Pancreas (tissue), 10 donors: ENCODE results near the gene OR1F1. TPM values are rescaled to one million over a fixed set of nuclear protein-coding genes. Genes with fewer than 3 reads are reported as not detected.

Source experiments
- ATAC-seq, 4 donors: fragments of 200-7000 bp; cut with Tn5 transposase; one replicate each; pipeline versions ENCODE4 v1.8.0 to v1.9.1; 2020; ENCODE audit warnings: mild to moderate bottlenecking in 4 of 4, moderate library complexity in 4 of 4
- DNase-seq, 6 donors: peaks; one replicate each; pipeline ENCODE4 v3.0.0-alpha.2; 2020
- FAIRE-seq: peaks from 2 replicates; lab custom pipeline; 2012; peaks lifted over from hg19 to GRCh38; lab: Jason Lieb, UNC
- H3K27ac ChIP-seq, 4 donors: fragments of 200-600 bp; sonication (generic); 1 replicate in 3 of 4; 2 replicates in 1 of 4; pipeline versions ENCODE4 v1.5.0 to v1.8.0; 2020
- H3K27me3 ChIP-seq, 4 donors: fragments of 200-600 bp; one replicate each; pipeline ENCODE4 v1.8.0; 2021
- H3K36me3 ChIP-seq, 3 donors: fragments of 200-600 bp; sonication (generic) in 1 of 3; one replicate each; pipeline versions ENCODE4 v1.5.0 to v1.8.0; 2020 to 2021
- H3K4me1 ChIP-seq, 3 donors: fragments of 200-600 bp; one replicate each; pipeline ENCODE4 v1.8.0; 2021
- H3K4me3 ChIP-seq, 4 donors: fragments of 200-600 bp; sonication (generic) in 2 of 4; one replicate each; pipeline versions ENCODE4 v1.5.0 to v1.8.0; 2020 to 2021
- H3K9me3 ChIP-seq, 4 donors: fragments of 200-600 bp; one replicate each; pipeline ENCODE4 v1.8.0; 2021
- WGBS, 2 donors: extraction: QIAGEN DNeasy Blood & Tissue Kit; methylation state at CpG; one replicate each; pipeline ENCODE4 v1.1.7; 2013; 5-methylcytosine and 5-hydroxymethylcytosine counted together
- intact Hi-C, 3 donors: fragments of 100-400 bp; cut with DNase I; formaldehyde crosslinking; loops; one replicate each; pipeline versions ENCODE4 v1.11.1 to v1.14.2; 2022
- polyA plus RNA-seq, 2 donors: library from polyadenylated mRNA; stranded (reverse); fragments of 200-250 nt; gene quantifications; one replicate each; pipeline ENCODE4 v1.2.3, GENCODE V29; 2013
- total RNA-seq, 6 donors: library from RNA; stranded (reverse); fragmentation: NEBNext Ultra II Directional in 4 of 6; extraction: Animal tissue kit (Norgen Biotek cat#: 25700) in 4 of 6; gene quantifications; one replicate each; pipeline versions ENCODE4 v1.2.1 to v1.2.4, GENCODE V29; 2021 to 2023
- TF ChIP-seq, protein P1 (sequence below), 4 donors: fragments of 200-600 bp; sonication (generic) in 3 of 4; IDR thresholded peaks; one replicate each; pipeline versions ENCODE4 v1.5.0 to v1.8.0; 2021; ENCODE audit warnings: antibody characterized with exemption in 4 of 4
- donor health status: healthy with polysubstance abuse.
- donor health status: DM: no; HTN: no; CAD: no; lungs with moderate emphysema.
- donor health status: DM: no; HTN: no; CAD: no.
- donor health status: control.
- donor health status: control.
- donor health status: Bipolar disorder and iron deficiency.
- donor health status: DM: yes; HTN: yes; CAD: no.
- donor health status: DM: no; HTN: no; CAD: no.
- donor health status: DM: no; HTN: no; CAD: no.
- donor health status: DM: yes; HTN: yes; CAD: no.

The OR1F1 gene
- total and polyA plus RNA-seq, 8 donors, result not detected

DNA sequence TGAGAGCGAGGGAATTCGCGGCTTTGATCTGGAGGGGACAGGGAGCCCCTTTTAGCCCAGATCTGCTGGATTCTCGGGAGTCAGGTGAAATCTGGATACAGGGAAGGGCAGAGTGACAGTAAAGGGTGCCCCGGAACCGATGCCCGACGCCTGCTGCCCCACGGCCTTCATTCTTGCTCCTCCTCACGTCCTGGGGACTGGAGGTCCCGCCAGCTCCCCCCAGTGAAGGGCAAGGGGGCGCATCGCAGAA is 596 bp downstream of the OR1F1 start:
- H3K9me3 ChIP-seq, result no peaks in the 10 kb centered on the region
- intact Hi-C loops, result no loop called here
- DNase-seq (no peak), FAIRE-seq (no peak), ATAC-seq (peak in 1 of 4 donors; percentile 28)
- peaks cover 0 to 5% (median 0%) of the 10 kb centered on the region in 3 donors for H3K4me1 ChIP-seq
- H3K27ac ChIP-seq, result no peak overlapping the region
- H3K36me3 ChIP-seq, result no peaks in the 10 kb centered on the region
- 2 to 5% methylated on average over 9 to 13 of the region's 13 CpGs for WGBS, 2 donors
- TF ChIP-seq, protein P1, sequence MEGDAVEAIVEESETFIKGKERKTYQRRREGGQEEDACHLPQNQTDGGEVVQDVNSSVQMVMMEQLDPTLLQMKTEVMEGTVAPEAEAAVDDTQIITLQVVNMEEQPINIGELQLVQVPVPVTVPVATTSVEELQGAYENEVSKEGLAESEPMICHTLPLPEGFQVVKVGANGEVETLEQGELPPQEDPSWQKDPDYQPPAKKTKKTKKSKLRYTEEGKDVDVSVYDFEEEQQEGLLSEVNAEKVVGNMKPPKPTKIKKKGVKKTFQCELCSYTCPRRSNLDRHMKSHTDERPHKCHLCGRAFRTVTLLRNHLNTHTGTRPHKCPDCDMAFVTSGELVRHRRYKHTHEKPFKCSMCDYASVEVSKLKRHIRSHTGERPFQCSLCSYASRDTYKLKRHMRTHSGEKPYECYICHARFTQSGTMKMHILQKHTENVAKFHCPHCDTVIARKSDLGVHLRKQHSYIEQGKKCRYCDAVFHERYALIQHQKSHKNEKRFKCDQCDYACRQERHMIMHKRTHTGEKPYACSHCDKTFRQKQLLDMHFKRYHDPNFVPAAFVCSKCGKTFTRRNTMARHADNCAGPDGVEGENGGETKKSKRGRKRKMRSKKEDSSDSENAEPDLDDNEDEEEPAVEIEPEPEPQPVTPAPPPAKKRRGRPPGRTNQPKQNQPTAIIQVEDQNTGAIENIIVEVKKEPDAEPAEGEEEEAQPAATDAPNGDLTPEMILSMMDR (IDR thresholded peaks at IDR 0.05), result no peak
- H3K27me3 ChIP-seq, result peaks cover under 1 to 80% (median 22%) of the 10 kb centered on the region in 4 donors
- peak overlapping the region in 2 of 4 donors; percentile 4 to 25 for H3K4me3 ChIP-seq

DNA sequence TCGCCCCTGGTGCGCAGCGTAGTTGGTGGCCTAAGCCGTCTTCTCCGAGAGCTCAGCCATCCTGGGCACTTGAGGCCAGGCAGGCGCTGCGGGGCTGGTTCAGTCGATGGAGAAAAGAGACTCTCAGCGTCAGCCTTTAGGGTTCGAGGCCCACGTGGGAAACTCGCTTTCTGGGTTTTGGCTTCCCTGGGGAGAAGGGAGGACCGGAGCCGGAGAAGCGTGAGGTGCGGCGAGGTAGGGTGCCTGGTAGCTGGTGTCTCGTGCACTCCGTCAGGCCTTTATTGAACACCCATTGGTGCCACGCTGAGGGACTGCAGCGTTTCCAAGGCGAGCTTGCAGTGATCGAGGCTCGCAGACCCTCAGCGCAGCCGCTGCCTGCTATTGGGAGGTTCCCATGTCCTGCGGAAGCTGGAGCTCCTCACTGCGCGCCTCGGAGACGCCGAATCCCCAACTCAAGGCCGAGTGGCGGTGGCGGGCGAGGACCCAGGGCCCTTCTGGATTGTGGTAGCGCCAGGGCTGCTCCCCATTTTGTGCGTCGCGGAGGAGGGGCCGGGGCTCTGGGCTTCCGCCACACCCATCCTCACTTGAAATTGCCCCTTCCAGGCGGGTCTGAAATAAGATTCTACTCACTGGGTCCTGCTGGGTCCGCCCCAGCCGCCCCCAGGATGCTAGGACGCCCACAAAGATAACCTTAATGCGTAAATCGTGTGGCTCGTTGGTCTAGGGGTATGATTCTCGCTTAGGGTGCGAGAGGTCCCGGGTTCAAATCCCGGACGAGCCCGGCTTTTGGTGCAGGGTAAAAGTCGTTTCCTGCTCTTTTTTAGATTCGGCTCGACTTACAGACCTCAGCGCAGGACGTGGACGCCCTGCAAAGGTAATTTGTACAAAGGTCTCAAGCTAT is 1.2 kb downstream of the OR1F1 start:
- Histone ChIP-seq H3K27ac (no peak overlapping the region), H3K4me3 (peak overlapping the region in 1 of 4 donors; percentile 25), H3K9me3 (no peaks in the 10 kb centered on the region), H3K4me1 (peaks cover 0 to 5% (median 0%) of the 10 kb centered on the region in 3 donors), H3K27me3 (peaks cover 5 to 80% (median 20%) of the 10 kb centered on the region in 4 donors), H3K36me3 (no peaks in the 10 kb centered on the region)
- ATAC-seq, result peak in 2 of 4 donors; percentile 43 to 54
- 5 to 6% methylated on average over 60 to 61 of the region's 61 CpGs for WGBS, 2 donors
- TF ChIP-seq, protein P1 (IDR thresholded peaks at IDR 0.05), result no peak
- FAIRE-seq, result no peak
- intact Hi-C loops, result no loop called here
- DNase-seq, result no peak

DNA sequence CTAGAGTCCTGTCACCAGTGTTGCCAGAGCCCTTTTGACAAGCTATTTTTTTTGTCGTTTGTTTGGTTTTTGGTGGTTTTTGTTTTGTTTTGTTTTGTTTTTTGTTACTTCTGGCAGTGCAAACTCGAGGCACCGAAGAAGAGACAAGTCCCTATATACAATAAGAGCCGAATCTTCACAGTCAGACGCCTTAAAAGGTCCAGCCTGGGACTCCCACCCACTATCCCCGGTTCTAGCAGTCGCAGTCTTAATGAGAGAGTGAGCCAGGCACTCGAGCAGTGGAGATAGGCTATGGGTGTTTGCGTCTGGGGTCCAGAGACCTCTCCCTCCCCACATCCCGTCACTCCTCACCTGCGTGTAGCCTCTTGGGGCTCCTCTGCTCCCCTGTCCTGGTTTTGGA is 1.9 kb downstream of the OR1F1 start:
- H3K27ac ChIP-seq, result no peak overlapping the region
- peaks cover 5 to 80% (median 20%) of the 10 kb centered on the region in 4 donors for H3K27me3 ChIP-seq
- ATAC-seq, result no peak
- peaks cover 0 to 5% (median 0%) of the 10 kb centered on the region in 3 donors for H3K4me1 ChIP-seq
- H3K9me3 ChIP-seq, result no peaks in the 10 kb centered on the region
- no peak for DNase-seq
- WGBS, 2 donors, result 19 to 20% methylated on average over 11 of the region's 11 CpGs
- no peak for FAIRE-seq
- intact Hi-C loops, result no loop called here
- H3K36me3 ChIP-seq, result no peaks in the 10 kb centered on the region
- no peak overlapping the region for H3K4me3 ChIP-seq
- TF ChIP-seq, protein P1 (IDR thresholded peaks at IDR 0.05), result no peak

DNA sequence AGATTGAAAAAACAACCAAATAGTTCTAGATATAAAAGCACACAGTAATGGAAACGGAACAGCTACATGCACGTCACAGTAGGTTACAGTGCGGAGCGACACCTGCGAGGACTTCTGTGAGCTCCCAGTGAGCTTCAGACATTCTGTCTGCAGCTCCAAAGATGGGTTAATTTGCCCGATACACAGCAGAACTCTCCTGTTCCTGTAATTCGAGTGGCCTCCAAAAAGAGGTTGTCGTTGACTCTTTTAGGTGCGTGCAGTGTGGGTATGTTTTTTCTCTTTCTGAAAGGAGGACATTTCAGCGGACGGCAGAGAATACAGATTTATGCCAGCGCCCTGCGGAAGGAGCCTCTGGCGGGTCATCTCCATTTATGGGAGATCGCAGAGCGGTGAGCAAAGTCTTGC is 2.9 kb downstream of the OR1F1 start:
- DNase-seq (no peak), FAIRE-seq (no peak), ATAC-seq (no peak)
- TF ChIP-seq, protein P1 (IDR thresholded peaks at IDR 0.05), result no peak
- Histone ChIP-seq H3K4me3 (no peak overlapping the region), H3K27me3 (peaks cover 5 to 80% (median 20%) of the 10 kb centered on the region in 4 donors), H3K27ac (no peak overlapping the region), H3K4me1 (peaks cover 0 to 5% (median 0%) of the 10 kb centered on the region in 3 donors), H3K9me3 (no peaks in the 10 kb centered on the region), H3K36me3 (no peaks in the 10 kb centered on the region)
- 8 to 13% methylated on average over 16 of the region's 16 CpGs for WGBS, 2 donors
- intact Hi-C loops, result no loop called here
